HTERT RPE-1 (cell line): Measurements from ENCODE around the gene ERC1.
"Not testable (repeated sequence)": the region's sequence is repeated elsewhere in the genome, so short reads cannot be mapped to it uniquely, and the experiment has no call there.

Source experiments
- in situ Hi-C: fragments of 300-500 bp; cut with MboI; formaldehyde crosslinking; loops from 4 replicates; pipeline ENCODE4 v1.14.3; 2020; ENCODE audit warnings: low sequenced_read_pairs

ERC1 gene

DNA sequence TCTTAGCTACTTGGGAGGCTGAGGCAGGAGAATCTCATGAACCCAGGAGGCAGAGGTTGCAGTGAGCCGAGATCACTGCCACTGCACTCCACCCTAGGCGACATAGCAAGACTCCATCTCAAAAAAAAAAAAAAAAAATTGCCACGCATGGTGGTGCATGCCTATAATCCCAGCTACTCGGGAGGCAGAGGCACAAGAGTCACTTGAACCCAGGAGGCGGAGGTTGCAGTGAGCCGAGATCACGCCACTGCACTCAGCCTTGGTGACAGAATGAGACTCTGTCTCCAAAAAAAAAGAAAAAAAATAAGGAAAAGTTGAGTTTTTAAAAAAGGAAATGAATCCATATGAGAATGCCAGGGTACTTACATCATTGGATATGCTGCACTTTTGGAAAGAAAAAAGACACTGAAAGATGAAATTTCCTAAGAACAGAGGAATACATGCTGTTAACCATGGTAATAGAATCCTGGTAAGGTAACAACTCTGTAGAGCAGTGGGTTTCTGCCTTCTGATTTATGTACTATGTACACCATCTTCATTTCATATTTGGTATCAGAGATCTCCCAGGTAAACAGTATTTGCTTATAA, 222.7 kb downstream of the ERC1 start:
- in situ Hi-C loops: no loop called here

DNA sequence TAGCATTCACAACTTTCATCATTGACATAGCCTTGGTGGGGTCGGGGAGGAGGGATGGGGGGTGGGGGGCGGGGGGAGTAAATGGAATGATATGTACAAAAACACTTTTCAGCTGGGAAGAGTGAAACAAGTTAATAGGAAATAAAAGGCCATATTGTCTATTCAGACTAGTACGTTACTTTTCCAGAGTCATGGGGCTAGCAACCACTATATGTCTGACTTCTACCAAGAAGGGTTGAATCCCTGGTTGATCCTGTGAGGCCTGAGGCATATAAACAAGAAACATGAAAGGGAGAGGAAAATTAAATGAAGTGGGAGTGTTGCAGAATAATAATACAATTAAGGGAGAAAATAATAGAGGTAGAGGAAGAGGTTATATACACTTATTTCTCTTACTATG, 225.5 kb downstream of the ERC1 start:
- in situ Hi-C loops: no loop called here

DNA sequence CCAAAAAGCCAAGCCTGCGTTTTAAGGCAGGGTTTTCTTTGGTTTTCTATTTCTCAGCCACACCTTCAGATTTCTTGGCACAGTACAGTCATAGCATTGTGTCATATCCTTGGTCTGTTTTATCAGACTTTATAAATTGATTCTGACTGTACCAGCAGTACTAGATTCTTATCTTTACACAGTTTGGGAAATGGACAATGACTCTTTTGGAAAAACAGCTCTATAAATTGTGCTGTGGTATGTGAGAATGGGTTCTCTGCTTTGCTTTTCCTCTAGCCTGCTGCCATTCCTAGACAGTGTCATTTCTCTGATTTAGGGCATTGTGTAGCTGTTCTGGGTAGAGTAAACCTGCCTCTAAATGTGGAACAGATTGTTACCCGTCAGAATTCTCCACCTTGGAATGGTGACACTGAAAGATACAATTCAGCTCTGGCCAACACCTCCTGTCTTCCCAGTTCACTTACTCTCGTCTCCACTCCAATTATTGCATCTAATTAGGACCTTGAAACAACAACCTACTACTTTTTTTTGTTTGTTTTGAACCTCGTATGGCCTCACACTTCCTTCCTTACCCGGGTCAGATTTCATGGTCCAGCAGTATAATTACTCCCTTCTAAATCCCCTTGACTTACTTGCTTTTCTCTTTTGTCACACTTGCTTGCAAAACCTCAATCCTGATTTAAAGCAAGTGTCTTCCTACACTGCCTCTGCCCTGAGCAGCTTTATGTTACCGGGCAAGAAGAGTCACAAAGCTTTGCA, 226.3 kb downstream of the ERC1 start:
- in situ Hi-C loops: no loop called here

DNA sequence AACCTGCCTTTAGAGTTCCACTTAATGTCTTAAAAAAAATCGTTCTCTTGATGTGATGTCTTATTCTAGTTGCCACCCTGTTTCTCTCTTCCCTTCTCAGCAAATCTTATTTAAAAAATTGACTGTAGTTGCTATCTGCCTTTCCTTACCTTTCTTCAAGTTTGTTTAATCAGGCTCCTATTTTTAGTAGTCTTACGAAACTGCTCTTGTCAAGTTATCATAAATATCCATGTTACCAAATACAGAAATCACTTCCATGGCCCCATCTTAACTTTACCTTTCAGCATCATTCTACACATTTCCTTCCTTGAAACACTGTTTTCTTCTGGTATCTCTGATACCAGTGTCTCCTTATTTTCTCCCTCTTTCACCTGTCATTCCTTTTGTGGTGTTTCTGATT, 227.3 kb downstream of the ERC1 start:
- in situ Hi-C loops: no loop called here

DNA sequence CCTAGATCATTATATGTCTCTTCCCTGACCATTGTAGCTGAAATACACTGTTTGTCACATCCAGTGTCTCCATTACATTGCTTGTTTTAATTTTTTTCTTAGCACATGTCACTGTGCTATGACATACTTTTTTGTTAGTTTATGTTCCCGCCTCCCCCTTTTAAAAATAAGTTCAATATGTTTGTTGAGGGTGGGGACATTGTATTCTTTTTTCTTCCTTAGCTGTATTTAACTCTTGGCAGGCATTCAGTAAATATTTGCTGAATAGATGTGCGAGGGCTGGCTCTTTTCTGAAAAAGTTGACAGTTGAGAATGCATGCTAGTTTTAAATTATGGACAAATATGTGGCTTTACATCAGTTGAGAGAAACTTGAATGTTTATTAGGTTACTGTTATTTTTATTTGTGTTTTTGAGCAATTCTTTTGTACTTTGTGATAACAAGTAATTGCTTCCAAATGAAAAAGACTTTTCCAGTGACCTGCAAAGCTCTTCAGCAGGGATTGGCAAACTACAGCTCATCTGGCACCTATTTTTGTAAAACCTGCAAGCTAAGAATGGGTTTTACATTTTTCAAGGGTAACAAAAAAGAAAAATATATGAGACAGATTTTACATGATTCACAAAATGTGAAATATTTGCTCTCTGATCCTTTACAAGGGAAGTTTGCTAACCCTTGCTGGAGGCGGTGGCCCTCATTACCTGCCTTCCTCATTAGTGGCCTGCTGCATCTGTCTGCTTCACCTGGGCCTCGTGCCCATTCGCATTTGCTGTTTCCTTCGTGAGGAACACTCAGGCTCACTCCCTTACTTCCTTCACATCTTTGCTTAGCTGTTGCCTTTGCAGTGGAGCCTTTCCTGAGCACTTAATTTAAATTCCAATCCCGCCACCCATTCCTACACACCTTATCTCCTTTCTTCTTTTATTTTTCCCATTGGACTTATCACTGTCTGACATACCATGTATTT, 229.4 kb downstream of the ERC1 start:
- in situ Hi-C loops: no loop called here

DNA sequence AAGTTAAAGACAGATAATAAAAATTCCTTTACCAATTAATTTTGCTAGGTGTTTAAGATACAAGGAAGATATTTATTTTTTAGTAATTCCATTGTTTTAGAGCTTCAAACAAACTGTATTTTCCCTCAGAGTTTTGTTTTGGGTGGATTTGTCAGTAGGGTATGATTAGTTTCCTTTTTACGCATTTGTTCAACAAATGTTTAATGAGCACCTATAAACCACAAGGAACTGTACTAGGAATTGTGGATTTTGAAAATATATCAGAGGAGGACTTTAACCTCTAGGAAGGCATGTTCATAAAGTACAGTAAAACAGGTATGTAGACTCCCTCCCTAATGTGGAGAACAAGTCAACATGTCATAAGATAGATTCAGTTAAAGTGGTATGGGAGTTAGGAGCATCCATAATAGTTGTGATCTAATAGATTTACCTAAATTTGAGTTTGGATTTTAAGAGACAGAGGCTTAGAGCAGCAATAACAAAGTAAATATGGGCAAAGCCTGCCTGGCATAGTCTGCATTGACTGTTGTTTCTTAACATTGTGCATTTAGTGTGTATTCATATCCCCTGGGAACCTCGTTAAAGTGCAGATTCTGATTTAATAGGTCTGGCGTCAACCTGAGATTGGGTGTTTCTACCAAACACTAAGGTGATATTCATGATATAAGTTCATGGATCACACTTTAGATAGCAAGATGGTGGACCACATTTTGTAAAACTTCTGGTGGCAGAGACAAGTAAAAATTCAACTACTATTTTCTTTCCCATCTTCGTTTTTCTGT, 232.0 kb downstream of the ERC1 start:
- in situ Hi-C loops: no loop called here

DNA sequence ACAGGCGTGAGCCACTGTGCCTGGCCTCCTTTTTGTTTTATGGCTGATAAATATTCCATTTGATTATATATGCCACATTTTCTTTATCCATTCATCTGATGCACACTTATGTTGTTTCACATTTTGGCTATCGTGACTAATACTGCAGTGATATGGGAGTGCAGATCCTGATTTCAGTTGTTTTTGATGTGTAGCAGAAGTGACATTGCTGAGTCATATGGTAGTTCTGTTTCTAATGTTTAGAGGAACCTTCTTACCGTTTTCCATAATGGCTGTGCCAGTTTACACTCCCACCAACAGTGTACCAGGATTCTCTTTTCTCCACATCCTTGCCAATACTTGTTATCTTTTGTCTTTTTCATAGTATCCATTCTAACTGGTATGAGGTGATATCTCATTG, 235.9 kb downstream of the ERC1 start:
- in situ Hi-C loops: no loop called here

DNA sequence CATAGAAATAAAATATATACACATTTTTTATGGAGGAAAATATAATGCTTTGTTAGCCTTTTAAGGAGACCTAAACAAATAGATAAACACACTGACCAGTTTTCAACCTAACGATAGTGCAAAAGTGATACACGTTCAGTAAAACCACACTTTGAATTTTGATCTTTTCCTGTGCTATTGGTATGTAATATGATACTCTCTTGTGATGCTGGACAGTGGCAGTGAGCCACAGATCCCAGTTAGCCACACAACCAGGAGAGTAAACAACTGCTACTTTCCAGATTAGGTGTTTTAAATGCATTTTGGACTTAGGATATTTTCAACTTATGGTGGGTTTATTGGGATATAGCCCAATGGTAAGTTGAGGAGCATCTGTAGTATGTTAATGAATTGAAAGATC, 243.1 kb downstream of the ERC1 start:
- in situ Hi-C loops: no loop called here

DNA sequence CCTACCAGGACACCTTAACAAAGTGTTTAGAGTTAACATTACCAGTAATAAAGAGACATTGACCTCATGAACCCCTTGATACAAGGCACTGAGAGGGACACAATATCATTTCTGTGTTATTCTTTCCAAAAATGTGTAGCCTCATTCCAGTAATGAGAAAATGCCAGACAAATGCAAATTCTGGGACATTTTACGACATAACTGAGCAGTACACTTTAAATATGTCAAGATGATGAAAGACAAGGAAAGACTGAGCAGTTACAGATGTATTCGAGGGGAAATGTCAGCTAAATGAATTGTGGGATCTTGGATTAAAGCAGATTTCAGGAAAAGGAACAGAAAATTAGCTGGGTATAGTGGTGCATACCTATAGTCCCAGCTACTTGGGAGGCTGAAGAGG, 255.6 kb downstream of the ERC1 start:
- in situ Hi-C loops: no loop called here

DNA sequence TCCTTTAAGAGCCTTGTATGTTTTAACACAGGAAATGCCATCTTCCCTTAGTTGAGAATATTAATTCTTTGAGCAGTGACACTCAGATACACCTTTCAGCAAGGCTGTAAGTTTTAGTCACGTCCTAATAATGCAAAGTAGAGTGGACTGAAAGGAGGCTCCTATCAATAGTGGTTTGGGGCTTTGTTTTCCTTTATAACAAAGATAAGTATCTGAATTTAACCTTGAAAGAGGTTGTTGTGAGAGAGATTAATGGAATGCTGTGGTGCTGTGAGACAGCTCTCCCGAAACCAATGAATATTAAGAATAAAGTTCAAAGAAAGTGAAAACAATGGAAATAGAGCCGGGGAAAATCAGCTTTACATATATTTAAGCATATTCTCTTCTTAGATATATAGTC, 259.6 kb downstream of the ERC1 start:
- in situ Hi-C loops: no loop called here

DNA sequence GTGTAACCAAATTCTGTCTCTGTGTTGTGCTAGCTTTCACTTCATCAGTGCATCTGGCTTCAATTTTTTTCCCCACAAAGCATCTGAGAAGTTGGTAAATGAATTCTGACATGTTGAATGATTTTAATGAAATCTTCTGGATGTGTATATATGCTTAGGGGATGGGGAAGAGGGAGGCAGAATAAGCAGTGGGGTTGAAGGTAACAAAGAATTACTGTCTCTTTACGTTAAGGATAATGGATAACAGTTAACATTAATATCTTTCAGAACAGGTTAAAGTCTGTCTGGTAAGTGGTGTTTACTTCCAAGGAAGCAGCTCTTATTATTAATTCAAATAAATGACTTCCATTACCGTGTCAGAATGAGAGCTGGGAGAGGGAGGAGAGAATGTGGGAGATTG, 261.7 kb downstream of the ERC1 start:
- in situ Hi-C loops: no loop called here

DNA sequence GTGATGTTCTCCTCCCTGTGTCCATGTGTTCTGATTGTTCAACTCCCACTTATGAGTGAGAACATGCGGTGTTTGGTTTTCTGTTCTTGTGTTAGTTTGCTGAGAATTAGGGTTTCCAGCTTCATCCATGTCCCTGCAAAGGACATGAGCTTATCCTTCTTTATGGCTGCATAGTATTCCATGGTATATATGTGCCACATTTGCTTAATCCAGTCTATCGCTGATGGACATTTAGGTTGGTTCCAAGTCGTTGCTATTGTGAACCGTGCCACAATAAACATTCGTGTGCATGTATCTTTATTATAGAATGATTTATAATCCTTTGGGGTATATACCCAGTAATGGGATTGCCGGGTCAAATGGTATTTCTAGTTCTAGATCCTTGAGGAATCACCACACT, 264.1 kb downstream of the ERC1 start:
- in situ Hi-C loops: not testable (repeated sequence)

DNA sequence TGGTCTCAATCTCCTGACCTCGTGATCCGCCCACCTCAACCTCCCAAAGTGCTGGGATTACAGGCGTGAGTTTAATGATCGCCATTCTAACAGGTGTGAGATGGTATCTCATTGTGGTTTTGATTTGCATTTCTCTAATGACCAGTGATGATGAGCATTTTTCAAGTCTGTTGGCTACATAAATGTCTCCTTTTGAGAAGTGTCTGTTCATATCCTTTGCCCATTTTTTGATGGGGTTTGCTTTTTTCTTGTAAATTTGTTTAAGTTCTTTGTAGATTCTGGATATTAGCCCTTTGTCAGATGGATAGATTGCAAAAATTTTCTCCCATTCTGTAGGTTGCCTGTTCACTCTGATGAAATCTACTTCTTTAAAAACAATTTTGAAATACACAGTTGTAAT, 264.8 kb downstream of the ERC1 start:
- in situ Hi-C loops: not testable (repeated sequence)

DNA sequence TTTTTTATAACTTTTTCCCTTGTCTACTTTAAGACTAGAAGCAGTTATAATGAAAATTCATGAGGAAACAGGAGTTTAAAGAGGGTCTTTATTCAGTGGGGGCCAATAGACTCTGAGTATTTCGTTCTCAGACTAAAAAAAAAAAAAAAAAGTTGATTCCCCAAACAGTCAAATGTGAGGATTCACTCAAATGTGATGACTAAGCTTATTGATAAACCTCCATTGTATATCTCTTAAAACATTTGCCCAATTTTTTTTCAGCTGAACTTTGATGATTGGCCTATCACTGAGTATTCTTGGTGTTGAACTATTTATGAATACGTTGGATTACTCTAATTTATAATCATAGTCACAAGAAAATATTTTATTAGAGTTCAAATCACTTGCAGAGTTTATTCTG, 265.3 kb downstream of the ERC1 start:
- in situ Hi-C loops: no loop called here

DNA sequence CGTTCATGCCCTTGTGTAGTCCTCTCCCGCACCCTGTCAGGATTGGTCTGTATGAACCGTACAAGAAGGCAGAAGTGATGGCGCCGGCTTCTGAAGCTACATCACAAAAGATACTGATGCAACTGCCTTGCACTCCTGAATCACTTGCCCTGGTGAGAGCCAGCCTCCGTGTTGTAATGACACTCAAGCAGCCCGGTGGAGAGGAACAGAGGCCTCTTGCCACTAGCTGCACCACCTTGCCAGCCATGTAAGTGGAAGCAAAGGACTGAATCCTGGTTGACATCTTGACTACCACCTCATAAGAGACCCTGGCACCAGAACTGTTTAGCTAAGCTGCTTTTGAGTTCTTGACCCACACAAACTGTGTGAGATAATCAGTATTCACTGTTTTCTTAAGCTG, 266.0 kb downstream of the ERC1 start:
- in situ Hi-C loops: no loop called here

DNA sequence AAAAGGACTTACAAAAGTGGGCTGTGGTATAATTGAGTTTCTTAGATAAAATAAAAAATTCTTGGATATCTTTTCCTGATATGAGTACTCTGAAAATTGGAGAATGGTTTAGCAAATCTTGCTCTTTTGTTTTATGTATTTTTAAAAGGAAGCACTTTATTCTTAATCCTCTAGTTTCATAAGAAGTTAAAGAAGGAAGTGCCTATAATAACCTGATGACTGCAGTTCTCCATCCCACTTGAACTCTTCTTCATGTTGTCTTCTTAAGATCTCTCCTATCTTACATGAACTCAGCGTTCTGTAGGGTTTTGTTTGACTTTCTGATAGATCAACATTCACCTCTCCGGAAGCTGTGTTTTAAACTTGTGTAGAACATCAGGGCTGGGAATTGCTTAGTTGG, 271.0 kb downstream of the ERC1 start:
- in situ Hi-C loops: no loop called here

DNA sequence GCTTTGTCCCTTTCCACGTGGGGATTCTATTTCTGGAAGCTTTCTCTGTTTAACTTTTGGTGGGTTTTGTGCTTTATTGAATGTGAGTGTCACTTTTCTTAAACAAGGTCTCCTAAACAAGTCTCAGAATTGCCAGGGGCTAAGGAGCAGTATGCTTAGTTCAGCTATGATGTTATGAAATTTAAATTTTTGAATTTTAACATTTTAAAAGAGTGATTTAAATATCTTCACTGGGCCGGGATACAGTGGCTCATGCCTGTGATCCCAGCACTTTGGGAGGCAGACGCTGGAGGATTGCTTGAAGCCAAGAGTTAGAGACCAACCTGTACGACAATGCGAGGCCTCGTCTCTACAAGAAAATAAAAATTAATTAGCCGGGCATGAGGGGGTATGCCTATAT, 276.2 kb downstream of the ERC1 start:
- in situ Hi-C loops: no loop called here

DNA sequence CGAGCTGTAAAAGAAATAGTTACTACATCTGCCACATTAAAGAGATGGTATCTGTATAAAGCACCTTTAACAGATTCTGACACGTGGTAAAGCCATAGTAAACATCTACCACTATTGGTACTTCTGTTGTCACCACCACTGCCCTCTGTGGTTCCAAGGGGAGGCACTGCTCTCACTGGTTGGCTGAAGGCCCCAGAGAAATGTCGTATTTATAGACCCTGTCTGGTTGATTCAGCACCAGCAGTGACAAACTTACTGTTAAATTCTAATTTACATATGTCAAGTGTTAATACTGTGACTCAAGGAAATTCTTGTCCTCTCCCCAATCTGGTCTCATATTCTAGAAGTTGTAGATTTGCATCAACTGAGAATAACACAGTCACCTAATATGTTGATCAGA, 281.1 kb downstream of the ERC1 start:
- in situ Hi-C loops: no loop called here

DNA sequence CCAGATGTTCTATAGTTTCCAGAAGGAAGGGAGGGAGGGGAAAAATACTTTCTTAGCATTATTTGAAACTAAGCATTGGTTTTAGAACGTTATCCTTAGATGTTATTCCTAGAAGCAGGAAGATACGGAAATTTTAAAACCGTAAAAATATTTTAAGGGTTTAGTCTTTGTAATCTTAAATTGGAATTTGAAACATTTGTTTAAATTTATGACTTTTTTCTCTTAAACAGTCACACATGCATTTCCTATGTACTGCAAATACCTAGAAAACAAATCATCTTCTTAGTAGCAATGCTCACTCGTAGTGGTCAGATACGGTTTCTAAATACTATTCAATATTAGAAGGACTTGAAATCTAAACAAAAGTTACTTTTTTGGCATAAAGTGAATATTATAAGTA, 282.0 kb downstream of the ERC1 start:
- in situ Hi-C loops: no loop called here

DNA sequence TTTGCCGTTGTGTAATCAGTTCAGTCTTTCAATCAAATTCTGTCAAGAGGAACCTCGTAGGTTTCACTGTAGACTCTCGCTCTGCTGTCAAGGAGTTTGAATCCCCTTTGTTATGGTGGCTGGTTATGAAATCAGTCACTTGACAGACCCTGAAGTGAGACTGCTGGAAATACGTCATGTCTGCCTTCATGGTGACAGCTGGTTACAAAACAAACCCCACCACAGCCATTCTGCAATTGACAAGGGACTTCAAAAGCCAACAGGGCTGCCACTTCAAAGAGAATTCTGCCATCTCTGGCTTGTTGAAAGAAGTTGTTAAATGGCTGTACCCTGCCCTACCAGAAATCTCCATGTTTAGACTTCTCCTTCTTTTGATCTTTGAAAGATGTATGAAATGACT, 286.9 kb downstream of the ERC1 start:
- in situ Hi-C loops: no loop called here

DNA sequence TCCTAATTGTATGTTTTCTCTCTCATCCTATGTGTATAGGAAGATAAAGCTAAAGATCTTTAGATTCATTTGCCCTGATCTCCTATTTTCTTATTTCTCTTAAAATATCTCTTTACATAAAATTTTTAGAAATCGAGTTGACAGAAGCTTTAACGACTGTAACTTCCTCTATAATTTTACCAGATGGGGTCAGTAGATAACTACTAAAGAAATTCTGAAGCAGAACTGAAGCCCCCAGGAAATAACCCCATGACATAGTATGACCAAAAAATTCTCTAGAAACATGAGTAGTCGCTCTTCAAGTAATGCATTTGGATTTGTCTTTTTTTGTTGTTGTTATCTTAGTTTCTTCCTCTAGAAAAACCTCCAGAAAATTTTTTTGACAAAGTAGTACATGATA, 288.0 kb downstream of the ERC1 start:
- in situ Hi-C loops: no loop called here
